NCI-H510A (cell line): ENCODE results near the gene WDR75.
"Not testable (repeated sequence)": the region's sequence is repeated elsewhere in the genome, so short reads cannot be mapped to it uniquely, and the experiment has no call there.

Experiments
- DNase-seq: peaks from one replicate; lab custom pipeline; 2025; lab: John Stamatoyannopoulos, UW

The WDR75 gene

DNA sequence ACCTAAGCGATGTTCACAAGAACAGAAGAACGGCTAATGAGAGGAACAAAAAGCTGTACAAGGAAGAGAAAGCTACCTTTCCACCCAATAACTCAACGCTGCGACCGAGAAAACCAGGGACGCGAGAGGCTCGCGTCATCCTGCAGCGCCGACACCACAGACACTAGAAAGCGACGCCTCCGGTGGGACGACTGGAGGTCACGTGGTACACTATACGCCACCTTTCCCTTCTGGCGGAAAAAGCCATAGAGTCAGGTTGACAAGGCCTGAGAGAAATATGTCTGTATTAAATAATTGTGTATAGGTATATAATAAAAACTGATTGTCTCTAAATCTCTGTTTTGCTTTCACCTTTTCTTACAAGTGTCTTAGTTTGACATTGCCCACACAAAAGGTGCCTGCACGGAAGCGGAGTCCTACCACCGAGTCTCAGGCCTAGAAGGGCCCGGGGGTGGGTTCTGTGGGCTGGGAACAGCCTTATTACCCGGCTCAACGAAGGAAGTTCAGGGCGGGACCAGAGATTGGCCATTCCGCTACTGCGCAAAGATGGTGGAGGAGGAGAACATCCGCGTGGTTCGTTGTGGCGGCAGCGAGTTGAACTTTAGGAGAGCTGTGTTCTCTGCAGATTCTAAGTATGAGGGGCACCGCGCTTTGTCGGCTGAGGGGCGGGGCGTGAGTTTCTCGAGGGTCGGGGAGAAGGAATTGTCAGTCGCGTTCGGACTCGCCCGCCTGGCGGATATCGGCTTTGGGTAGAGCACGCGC is at the start of gene WDR75:
Gene WDR75, plus strand, starts transcription at position 528 of the 762 bp plus-strand sequence. Its CDS starts 19 bp downstream, at position 547.
- peak; percentile 81 for DNase-seq

- no peak for DNase-seq
These were observed 47.7 kb upstream of the WDR75 start for GRCh38 chr2:189393440-189394111.

- no peak for DNase-seq
These were observed 46.7 kb upstream of the WDR75 start for GRCh38 chr2:189394525-189394924.

DNA sequence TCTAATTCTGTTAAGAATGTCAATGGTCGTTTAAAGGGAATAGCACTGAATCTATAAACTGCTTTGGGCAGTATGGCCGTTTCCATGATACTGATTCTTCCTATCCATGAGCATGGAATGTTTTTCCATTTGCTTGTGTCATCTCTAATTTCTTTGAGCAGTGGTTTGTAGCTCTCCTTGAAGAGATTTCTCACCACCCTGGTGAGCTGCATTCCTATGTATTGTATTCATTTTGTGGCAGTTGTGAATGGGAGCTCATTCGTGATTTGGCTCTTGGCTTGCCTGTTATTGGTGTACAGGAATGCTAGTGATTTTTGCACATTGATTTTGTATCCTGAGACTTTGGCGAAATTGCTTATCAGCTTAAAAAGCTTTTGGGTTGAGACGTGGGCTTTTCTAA is 38.3 kb upstream of the WDR75 start:
- DNase-seq, result no peak

DNA sequence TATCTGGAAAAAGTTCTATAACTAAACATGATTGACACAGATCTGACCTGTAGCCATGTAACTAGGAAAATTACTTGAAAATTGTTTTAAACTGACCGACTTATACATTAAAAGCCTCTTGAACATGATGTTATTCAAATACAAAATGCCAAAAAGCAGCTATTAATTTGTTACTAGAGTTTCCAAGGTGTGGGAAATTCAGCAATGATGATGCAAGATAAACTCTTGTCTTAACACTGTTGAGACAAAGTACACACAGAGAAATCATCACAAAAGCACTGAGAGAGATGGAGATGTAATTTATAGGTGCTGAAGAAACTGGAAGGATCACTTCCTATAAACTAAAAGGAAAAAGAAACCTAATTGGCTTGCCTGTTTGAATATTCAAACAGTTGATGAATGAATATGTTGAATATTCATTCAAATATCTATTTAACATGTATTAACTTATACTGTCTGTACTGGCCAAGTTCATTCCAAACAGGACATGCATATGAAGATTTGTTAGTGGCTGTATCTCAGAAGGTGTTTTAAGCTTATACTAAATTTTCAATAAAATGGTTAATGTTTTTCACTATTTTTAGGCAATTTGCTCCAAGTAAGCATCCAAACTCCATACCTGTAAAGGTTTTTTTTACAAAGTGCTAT is 34.6 kb upstream of the WDR75 start:
- DNase-seq, result no peak

- DNase-seq, result no peak
These were observed 33.7 kb upstream of the WDR75 start for GRCh38 chr2:189407281-189408209.

DNA sequence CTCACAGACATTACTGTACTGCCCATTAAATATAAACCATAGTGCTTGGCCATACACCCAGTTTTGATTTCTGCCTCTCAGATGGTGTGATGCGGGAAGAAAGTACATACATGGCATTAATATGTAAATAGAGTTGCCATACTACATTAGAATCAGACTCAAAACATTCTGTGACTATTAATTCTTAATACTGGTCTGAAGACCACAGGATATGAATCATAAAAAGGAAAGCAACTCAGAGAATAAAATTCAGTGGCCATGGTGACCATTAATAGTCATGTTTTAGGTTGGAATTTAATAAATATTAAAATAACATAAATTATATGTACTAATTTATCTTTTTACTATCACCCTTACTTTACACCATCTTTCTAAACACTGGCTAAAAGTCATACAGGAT is 33.0 kb upstream of the WDR75 start:
- no peak for DNase-seq

DNA sequence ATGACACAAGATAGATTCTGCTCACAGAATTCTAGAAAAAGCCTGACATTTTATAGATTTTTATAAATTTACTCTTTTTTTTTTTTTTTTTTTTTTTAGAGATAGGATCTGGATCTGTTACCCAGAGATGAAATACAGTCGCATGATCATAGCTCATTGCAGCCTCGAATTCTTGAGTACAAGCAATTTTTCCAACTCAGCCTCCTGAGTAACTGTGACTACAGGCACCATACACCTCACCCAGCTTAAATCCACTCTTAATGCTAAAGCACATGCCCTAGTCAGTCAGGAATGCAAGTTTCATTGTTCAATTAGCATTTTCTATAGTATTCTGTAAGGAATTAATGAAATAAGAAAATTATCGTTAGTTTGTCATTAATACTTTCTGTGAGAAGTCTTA is 32.1 kb upstream of the WDR75 start:
- no peak for DNase-seq

- no peak for DNase-seq
These were observed 31.6 kb upstream of the WDR75 start for GRCh38 chr2:189409647-189410046.

DNA sequence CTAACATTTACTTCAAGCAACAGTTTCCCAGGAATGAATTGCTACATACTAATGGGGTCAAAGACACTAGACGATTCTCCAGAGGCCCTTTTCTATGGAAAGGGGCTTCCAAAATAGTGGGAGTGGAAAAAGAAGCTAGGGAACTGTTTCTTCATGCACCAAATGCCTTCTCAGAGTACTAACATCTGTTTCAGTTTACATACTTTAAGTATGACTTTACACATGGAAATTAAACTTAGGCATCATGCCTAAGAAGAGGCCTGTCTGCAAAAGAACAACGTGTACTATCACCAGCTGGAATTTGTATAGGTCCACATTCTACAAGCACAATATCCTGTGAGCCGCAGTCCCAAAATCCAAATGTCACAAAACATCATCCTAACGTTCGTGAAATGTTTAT is 29.4 kb upstream of the WDR75 start:
- no peak for DNase-seq

GRCh38 chr2:189412330-189412953 is 28.8 kb upstream of the WDR75 start:
- DNase-seq, result no peak

DNA sequence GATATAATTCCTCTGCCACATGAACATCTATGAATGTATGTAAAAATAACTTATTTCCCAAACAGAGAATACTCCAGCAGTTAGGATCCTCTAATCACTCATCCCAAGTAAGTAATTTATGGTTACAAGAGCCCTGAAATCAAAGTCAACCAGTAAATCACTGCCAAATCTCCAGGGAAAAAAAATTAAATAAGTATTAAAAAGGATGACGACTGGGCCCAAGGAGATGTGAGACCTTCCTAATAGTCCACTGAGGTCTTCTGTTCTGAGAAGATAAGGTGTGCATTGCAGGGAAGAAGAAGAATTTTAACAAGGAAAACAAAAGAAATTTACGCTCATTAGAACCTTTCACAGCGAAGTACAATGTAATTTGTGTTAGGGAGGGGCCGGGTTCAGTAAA is 28.0 kb upstream of the WDR75 start:
- DNase-seq, result no peak

GRCh38 chr2:189421644-189422043 is 19.6 kb upstream of the WDR75 start:
- no peak for DNase-seq

- no peak for DNase-seq
These were observed 16.3 kb upstream of the WDR75 start for GRCh38 chr2:189424961-189425360.

GRCh38 chr2:189425676-189426075 is 15.6 kb upstream of the WDR75 start:
- DNase-seq, result no peak

GRCh38 chr2:189426886-189427285 is 14.4 kb upstream of the WDR75 start:
- no peak for DNase-seq

GRCh38 chr2:189427872-189428271 is 13.4 kb upstream of the WDR75 start:
- no peak for DNase-seq

- not testable (repeated sequence) for DNase-seq
These were observed 10.8 kb upstream of the WDR75 start for GRCh38 chr2:189430448-189430847.

GRCh38 chr2:189435803-189436202 is 5.5 kb upstream of the WDR75 start:
- not testable (repeated sequence) for DNase-seq

- DNase-seq, result no peak
These were observed 3.3 kb upstream of the WDR75 start for GRCh38 chr2:189437926-189438325.

DNA sequence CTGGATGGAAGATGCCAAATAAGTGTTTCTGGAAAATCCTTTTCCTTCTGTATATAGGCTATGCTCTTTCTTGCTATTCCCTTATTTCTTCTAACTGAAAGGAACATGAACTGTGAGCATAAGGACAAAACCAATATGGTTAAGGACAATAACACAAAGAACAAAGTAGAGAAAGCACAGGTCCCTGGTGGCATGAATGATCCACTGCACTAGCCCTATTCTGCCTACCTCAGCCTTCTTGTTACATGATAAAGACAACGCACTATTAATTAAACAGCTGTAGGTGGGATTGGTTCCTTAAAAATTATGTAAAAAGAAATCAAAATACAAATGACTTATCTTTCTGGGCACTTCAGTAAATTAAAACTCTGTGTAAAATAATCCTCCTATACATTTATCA is 1.9 kb upstream of the WDR75 start:
- DNase-seq, result no peak

DNA sequence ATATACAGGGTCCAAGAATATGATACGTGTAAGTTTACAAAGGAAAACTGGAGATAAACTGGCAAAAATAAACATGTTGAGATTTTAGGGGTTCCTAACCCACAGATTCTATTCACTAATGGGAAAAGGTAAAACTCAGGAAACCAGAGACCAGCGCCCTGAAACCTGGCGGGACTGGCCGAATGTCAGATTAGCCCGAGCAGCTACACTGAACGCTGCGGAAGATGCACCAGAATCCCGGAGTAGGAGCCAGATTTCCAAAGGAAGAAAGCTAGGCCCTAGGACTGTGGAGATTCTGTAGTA is 679 bp upstream of the WDR75 start:
- DNase-seq, result no peak
